Peyer's patch (tissue), 4 donors: ENCODE measurements around the gene TSPAN18. TPM values are rescaled to one million over a fixed set of nuclear protein-coding genes. Genes with fewer than 3 reads are reported as not detected.

Experiments
- DNase-seq, 3 donors: peaks; one replicate each; pipeline ENCODE4 v3.0.0-alpha.2; 2017 to 2019
- H3K27ac ChIP-seq, 4 donors: fragments of 200-600 bp; sonication (generic); one replicate each; pipeline ENCODE4 v1.5.1; 2016 to 2019
- H3K27me3 ChIP-seq, 2 donors: fragments of 200-600 bp; sonication (generic); one replicate each; pipeline ENCODE4 v1.5.1; 2019
- H3K36me3 ChIP-seq, 3 donors: fragments of 200-600 bp; sonication (generic); one replicate each; pipeline ENCODE4 v1.5.1; 2016 to 2019
- H3K4me1 ChIP-seq, 4 donors: fragments of 200-600 bp; sonication (generic); one replicate each; pipeline ENCODE4 v1.5.1; 2016 to 2019
- H3K4me3 ChIP-seq, 4 donors: fragments of 200-600 bp; sonication (generic); 1 replicate in 3 of 4; 2 replicates in 1 of 4; pipeline ENCODE4 v1.5.1; 2016 to 2019; ENCODE audit warnings: mild to moderate bottlenecking in 1 of 4
- H3K9me3 ChIP-seq, 4 donors: fragments of 200-600 bp; sonication (generic); one replicate each; pipeline ENCODE4 v1.5.1; 2016 to 2019; ENCODE audit warnings: mild to moderate bottlenecking in 1 of 4
- CTCF ChIP-seq, 6 experiments: fragments of 450-650 bp in 4 of 6; fragments of 200-600 bp in 2 of 6; sonication (generic) in 1 of 6; IDR thresholded peaks; one replicate each; pipeline ENCODE4 v1.5.1; 2017 to 2019; ENCODE audit warnings: antibody characterized with exemption in 6 of 6, mild to moderate bottlenecking in 3 of 6, moderate library complexity in 1 of 6
- POLR2A ChIP-seq, 2 donors: fragments of 450-650 bp; IDR thresholded peaks; one replicate each; pipeline ENCODE4 v1.5.1; 2017; ENCODE audit warnings: antibody characterized with exemption in 2 of 2, mild to moderate bottlenecking in 2 of 2, moderate library complexity in 2 of 2
- total RNA-seq, 4 donors: library from RNA; depleted of rRNA; stranded (reverse); fragments of >200 nt; gene quantifications; one replicate each; pipeline ENCODE4 v1.1.0, GENCODE V29; 2016

Gene TSPAN18
- total RNA-seq, 4 donors from 2014 or later = 1.1 to 19.8 (median 3.1) TPM

- H3K4me3 ChIP-seq = no peak overlapping the region
- no peaks in the 10 kb centered on the region for H3K4me1 ChIP-seq
- H3K9me3 ChIP-seq = peaks cover 0 to 9% (median 3%) of the 10 kb centered on the region in 4 donors
- no peak for TF ChIP-seq CTCF (IDR thresholded peaks at IDR 0.05)
- TF ChIP-seq POLR2A (IDR thresholded peaks at IDR 0.05) = no peak
- H3K27ac ChIP-seq = no peak overlapping the region
- no peaks in the 10 kb centered on the region for H3K27me3 ChIP-seq
- no peaks in the 10 kb centered on the region for H3K36me3 ChIP-seq
- no peak for DNase-seq
Measured at GRCh38 chr11:44847316-44847715, 120.6 kb downstream of the TSPAN18 start.

GRCh38 chr11:44848203-44848962 lies 121.6 kb downstream of the TSPAN18 start:
- H3K36me3 ChIP-seq = no peaks in the 10 kb centered on the region
- DNase-seq = no peak
- H3K27ac ChIP-seq = no peak overlapping the region
- H3K9me3 ChIP-seq = peaks cover 0 to 9% (median 3%) of the 10 kb centered on the region in 4 donors
- no peaks in the 10 kb centered on the region for H3K4me1 ChIP-seq
- H3K4me3 ChIP-seq = no peak overlapping the region
- TF ChIP-seq POLR2A (IDR thresholded peaks at IDR 0.05) (no peak), CTCF (IDR thresholded peaks at IDR 0.05) (no peak)
- H3K27me3 ChIP-seq = no peaks in the 10 kb centered on the region

- Histone ChIP-seq H3K9me3 (peaks cover 0 to 9% (median 3%) of the 10 kb centered on the region in 4 donors), H3K27ac (no peak overlapping the region), H3K36me3 (no peaks in the 10 kb centered on the region), H3K27me3 (no peaks in the 10 kb centered on the region), H3K4me3 (no peak overlapping the region), H3K4me1 (no peaks in the 10 kb centered on the region)
- no peak for DNase-seq
- TF ChIP-seq CTCF (IDR thresholded peaks at IDR 0.05) (no peak), POLR2A (IDR thresholded peaks at IDR 0.05) (no peak)
Measured at GRCh38 chr11:44848963-44849350, 122.2 kb downstream of the TSPAN18 start.

GRCh38 chr11:44849424-44849823 lies 122.7 kb downstream of the TSPAN18 start:
- no peaks in the 10 kb centered on the region for H3K4me1 ChIP-seq
- no peak for DNase-seq
- TF ChIP-seq POLR2A (IDR thresholded peaks at IDR 0.05) = no peak
- TF ChIP-seq CTCF (IDR thresholded peaks at IDR 0.05) = no peak
- H3K27me3 ChIP-seq = no peaks in the 10 kb centered on the region
- H3K36me3 ChIP-seq = no peaks in the 10 kb centered on the region
- H3K9me3 ChIP-seq = peaks cover 0 to 9% (median 3%) of the 10 kb centered on the region in 4 donors
- H3K4me3 ChIP-seq = no peak overlapping the region
- no peak overlapping the region for H3K27ac ChIP-seq

GRCh38 chr11:44849922-44850321 lies 123.2 kb downstream of the TSPAN18 start:
- TF ChIP-seq POLR2A (IDR thresholded peaks at IDR 0.05) = no peak
- TF ChIP-seq CTCF (IDR thresholded peaks at IDR 0.05) = no peak
- Histone ChIP-seq H3K36me3 (no peaks in the 10 kb centered on the region), H3K27ac (no peak overlapping the region), H3K27me3 (no peaks in the 10 kb centered on the region), H3K4me3 (no peak overlapping the region), H3K4me1 (no peaks in the 10 kb centered on the region), H3K9me3 (peaks cover 0 to 9% (median 3%) of the 10 kb centered on the region in 4 donors)
- no peak for DNase-seq
